Measurements from ENCODE around the gene BCL7C. TPM values are rescaled to one million over a fixed set of nuclear protein-coding genes. Genes with fewer than 3 reads are reported as not detected.

BCL7C gene
- total RNA-seq, 1 experiment from 2014 or later = 28.2 TPM

DNA sequence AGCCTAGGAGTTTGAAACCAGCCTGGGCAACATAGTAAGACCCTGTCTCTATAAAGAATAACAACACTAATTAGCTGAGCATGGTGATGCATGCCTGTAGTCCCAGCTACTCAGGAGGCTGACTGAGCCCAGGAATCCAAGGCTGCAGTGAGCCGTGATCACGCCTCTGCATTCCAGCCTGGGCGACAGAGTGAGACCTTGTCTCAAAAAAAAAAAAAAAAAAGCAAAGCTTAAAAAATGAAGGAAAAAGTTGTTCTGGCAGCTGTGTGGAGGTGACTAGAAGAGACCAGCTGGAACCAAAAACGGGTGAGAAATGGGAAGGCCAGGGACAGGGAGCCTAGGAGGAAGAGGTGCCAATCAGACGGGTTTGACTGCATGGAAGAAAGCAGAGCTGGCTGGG, 4.2 kb downstream of the BCL7C start:
- POLR2A ChIA-PET (ENCODE audit: low non-redundant PET) = no interaction called here
- Histone ChIP-seq H3K36me3 (ENCODE audit: insufficient read depth, low read length, poor library complexity, severe bottlenecking) (peaks cover 22% of the 10 kb centered on the region), H3K4me1 (ENCODE audit: insufficient read depth, low read length, poor library complexity, severe bottlenecking) (peaks cover 5% of the 10 kb centered on the region), H3K9me3 (ENCODE audit: low read depth, low read length, poor library complexity, severe bottlenecking) (no peaks in the 10 kb centered on the region), H3K27me3 (replicated peaks; ENCODE audit: insufficient read depth, low read depth, low read length, poor library complexity) (no peaks in the 10 kb centered on the region), H3K27ac (ENCODE audit: low read depth, low read length, poor library complexity, severe bottlenecking) (no peak overlapping the region), H3K4me3 (ENCODE audit: low read depth, low read length, poor library complexity, severe bottlenecking) (no peak overlapping the region)
- intact Hi-C loops (cut with micrococcal nuclease; ENCODE audit: unreplicated experiment) = no loop called here
- no TSS peak for BruUV-seq (replicated peaks)
- TF ChIP-seq, protein P1, sequence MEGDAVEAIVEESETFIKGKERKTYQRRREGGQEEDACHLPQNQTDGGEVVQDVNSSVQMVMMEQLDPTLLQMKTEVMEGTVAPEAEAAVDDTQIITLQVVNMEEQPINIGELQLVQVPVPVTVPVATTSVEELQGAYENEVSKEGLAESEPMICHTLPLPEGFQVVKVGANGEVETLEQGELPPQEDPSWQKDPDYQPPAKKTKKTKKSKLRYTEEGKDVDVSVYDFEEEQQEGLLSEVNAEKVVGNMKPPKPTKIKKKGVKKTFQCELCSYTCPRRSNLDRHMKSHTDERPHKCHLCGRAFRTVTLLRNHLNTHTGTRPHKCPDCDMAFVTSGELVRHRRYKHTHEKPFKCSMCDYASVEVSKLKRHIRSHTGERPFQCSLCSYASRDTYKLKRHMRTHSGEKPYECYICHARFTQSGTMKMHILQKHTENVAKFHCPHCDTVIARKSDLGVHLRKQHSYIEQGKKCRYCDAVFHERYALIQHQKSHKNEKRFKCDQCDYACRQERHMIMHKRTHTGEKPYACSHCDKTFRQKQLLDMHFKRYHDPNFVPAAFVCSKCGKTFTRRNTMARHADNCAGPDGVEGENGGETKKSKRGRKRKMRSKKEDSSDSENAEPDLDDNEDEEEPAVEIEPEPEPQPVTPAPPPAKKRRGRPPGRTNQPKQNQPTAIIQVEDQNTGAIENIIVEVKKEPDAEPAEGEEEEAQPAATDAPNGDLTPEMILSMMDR (conservative IDR thresholded peaks at IDR 0.05; ENCODE audit: low read depth, low read length) = no peak
- TF ChIP-seq EZH2 (IDR thresholded peaks at IDR 0.05; ENCODE audit: borderline replicate concordance, low read depth, low read length, poor library complexity, severe bottlenecking) = no peak
- CTCF ChIA-PET = no interaction called here
- DNase-seq (ENCODE audit: low spot score) = no peak

DNA sequence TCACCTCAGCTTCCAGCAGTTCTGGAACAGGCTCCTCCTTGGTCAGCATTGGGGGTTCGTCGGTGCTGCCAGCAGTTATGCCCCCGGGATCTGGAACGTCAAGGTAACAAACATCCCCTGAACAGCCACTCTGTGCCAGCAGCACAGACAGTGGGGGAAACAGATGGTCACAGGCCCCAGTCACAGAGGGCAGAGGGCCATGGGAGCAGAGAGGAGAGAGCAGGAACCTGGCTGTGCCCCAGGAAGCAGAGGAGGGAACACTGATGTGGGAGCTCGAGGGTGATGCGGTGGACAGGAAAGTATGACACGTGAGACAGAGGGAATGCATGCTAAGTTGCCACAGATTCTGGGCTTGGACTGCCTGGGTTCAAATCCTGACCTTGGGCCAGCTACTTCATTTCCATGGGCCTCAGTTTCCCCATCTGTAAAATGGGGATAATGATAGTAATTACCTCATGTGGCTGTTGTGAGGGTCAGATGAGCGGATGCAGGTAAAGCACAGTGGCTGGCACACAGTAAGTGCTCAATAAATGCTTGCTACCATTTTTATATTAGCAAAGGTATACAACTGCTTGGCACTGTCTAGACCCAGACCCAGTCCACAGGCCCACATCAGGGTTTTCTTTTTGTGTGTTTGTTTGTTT, 4.9 kb downstream of the BCL7C start:
- POLR2A ChIA-PET (ENCODE audit: low non-redundant PET) = no interaction called here
- DNase-seq (ENCODE audit: low spot score) = no peak
- no peak overlapping the region for H3K27ac ChIP-seq (ENCODE audit: low read depth, low read length, poor library complexity, severe bottlenecking)
- CTCF ChIA-PET = no interaction called here
- TF ChIP-seq, protein P1 (conservative IDR thresholded peaks at IDR 0.05; ENCODE audit: low read depth, low read length) = no peak
- TF ChIP-seq EZH2 (IDR thresholded peaks at IDR 0.05; ENCODE audit: borderline replicate concordance, low read depth, low read length, poor library complexity, severe bottlenecking) = no peak
- no TSS peak for BruUV-seq (replicated peaks)
- H3K4me3 ChIP-seq (ENCODE audit: low read depth, low read length, poor library complexity, severe bottlenecking) = no peak overlapping the region
- no peaks in the 10 kb centered on the region for H3K9me3 ChIP-seq (ENCODE audit: low read depth, low read length, poor library complexity, severe bottlenecking)
- H3K27me3 ChIP-seq (replicated peaks; ENCODE audit: insufficient read depth, low read depth, low read length, poor library complexity) = no peaks in the 10 kb centered on the region
- H3K36me3 ChIP-seq (ENCODE audit: insufficient read depth, low read length, poor library complexity, severe bottlenecking) = peaks cover 24% of the 10 kb centered on the region
- intact Hi-C loops (cut with micrococcal nuclease; ENCODE audit: unreplicated experiment) = no loop called here
- H3K4me1 ChIP-seq (ENCODE audit: insufficient read depth, low read length, poor library complexity, severe bottlenecking) = peaks cover 5% of the 10 kb centered on the region

GRCh38 chr16:30887927-30888326, 6.0 kb downstream of the BCL7C start:
- Histone ChIP-seq H3K36me3 (ENCODE audit: insufficient read depth, low read length, poor library complexity, severe bottlenecking) (peaks cover 24% of the 10 kb centered on the region), H3K27ac (ENCODE audit: low read depth, low read length, poor library complexity, severe bottlenecking) (no peak overlapping the region), H3K27me3 (replicated peaks; ENCODE audit: insufficient read depth, low read depth, low read length, poor library complexity) (no peaks in the 10 kb centered on the region), H3K4me3 (ENCODE audit: low read depth, low read length, poor library complexity, severe bottlenecking) (no peak overlapping the region), H3K4me1 (ENCODE audit: insufficient read depth, low read length, poor library complexity, severe bottlenecking) (peaks cover 2% of the 10 kb centered on the region), H3K9me3 (ENCODE audit: low read depth, low read length, poor library complexity, severe bottlenecking) (no peaks in the 10 kb centered on the region)
- DNase-seq (ENCODE audit: low spot score) = no peak
- intact Hi-C loops (cut with micrococcal nuclease; ENCODE audit: unreplicated experiment) = no loop called here
- TF ChIP-seq, protein P1 (conservative IDR thresholded peaks at IDR 0.05; ENCODE audit: low read depth, low read length) = no peak
- no peak for TF ChIP-seq EZH2 (IDR thresholded peaks at IDR 0.05; ENCODE audit: borderline replicate concordance, low read depth, low read length, poor library complexity, severe bottlenecking)
- POLR2A ChIA-PET (ENCODE audit: low non-redundant PET) = no interaction called here
- CTCF ChIA-PET = interaction anchor here (0.7 kb wide), 1 partner anchor 44 kb away, joined by 3 read pairs; no protein-coding TSS in a partner anchor
- no TSS peak for BruUV-seq (replicated peaks)
